ENCODE measurements around the gene NAALADL2.
"Not testable (repeated sequence)": the region's sequence is repeated elsewhere in the genome, so short reads cannot be mapped to it uniquely, and the experiment has no call there.

Gene NAALADL2

DNA sequence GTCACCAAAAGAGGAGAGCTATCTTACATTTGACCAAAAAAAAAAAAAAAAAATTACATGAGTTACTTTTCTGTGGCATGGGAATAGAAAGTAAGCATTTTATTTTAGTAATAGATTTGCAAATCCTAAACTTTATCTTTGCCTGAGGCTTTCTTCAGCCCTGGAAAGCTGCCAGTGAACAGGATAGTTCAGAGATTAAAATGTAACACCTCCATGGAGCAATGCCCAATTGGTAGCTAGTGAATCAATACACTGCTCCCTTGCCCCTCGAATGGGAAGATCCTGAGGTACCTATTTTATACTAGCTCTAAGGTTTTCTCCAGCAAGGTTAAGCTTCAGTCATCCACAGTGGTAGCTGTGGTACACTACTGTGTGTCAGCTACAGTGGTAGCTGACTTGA lies 867.1 kb downstream of the NAALADL2 start:
- no peak overlapping the region for H3K4me3 ChIP-seq (ENCODE audit: low read length)
- DNase-seq (ENCODE audit: low read depth, low spot score): no peak

DNA sequence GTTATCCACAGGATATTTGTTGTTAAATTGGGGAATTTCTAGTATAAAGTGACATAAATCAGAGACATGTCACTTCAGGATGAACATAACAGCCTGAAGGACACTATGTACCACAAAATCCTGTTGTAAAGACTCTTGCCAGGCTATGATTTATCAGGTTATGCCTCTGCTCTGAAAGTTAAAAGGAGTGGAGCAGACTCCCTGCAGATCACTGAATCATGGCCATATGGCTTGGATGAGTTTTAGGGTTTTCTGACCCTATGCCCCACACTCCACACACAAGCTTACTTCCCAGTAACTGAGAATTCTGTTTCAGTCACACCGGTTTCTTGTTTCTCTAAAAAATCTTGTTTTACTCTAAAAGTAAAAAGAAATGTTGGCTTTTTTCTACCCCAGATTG lies 869.4 kb downstream of the NAALADL2 start:
- DNase-seq (ENCODE audit: low read depth, low spot score): no peak
- H3K4me3 ChIP-seq (ENCODE audit: low read length): no peak overlapping the region

DNA sequence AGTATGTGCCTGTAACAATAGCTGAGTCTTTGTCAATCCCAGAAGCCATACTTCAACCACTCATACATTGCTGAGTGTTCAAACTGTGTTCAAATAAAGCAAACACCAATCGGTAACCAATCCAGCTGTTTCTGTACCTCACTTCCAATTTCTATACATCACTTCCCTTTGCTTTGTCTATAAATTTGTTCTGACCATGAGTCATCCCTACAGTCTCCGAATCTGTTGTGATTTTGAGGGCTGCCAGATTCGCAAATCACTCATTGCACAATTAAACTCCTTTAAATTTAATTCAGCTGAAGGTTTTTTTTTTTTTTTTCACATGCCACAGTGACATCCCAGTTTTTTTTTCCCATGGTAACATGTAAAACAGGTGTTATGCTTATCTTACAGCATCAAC lies 870.3 kb downstream of the NAALADL2 start:
- no peak overlapping the region for H3K4me3 ChIP-seq (ENCODE audit: low read length)
- DNase-seq (ENCODE audit: low read depth, low spot score): no peak

DNA sequence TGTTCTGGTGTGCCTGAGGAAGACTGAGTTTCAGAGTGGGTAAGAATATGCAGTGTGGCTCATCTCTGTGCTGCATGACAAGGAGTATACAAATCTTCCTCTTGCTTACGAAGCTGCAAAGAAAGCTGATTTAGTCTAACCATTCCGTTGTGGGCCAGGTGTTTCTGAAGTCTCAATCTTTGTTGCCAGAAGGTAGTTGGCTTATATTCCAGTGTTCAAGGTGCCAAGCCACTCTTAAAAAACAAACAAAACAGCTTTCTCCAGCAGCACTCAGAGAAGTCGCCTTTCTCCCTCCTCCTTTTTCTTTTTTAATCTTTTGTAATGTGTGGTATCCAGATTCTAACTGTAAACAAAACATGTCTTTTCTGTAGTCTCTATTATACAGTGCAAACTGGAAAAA lies 872.4 kb downstream of the NAALADL2 start:
- DNase-seq (ENCODE audit: low read depth, low spot score): no peak
- no peak overlapping the region for H3K4me3 ChIP-seq (ENCODE audit: low read length)

DNA sequence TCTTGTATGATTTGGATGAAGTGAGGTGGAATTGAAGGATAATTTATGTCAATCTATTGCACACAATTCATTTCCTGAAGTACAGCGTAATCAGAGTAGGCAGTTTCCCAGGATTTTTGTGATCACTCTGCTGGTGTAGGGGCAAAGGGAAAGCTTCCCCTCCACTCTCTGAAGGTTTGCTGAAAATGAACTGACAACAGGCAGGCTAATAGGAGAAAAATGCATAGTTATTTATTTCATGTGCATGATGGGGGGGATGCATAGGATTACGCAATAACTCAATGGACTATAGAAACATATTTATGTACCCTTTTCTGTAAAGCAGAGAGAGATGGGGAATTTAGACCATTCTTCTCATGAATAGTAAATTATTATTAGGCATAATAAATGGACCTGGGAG lies 872.9 kb downstream of the NAALADL2 start:
- no peak for DNase-seq (ENCODE audit: low read depth, low spot score)
- no peak overlapping the region for H3K4me3 ChIP-seq (ENCODE audit: low read length)

DNA sequence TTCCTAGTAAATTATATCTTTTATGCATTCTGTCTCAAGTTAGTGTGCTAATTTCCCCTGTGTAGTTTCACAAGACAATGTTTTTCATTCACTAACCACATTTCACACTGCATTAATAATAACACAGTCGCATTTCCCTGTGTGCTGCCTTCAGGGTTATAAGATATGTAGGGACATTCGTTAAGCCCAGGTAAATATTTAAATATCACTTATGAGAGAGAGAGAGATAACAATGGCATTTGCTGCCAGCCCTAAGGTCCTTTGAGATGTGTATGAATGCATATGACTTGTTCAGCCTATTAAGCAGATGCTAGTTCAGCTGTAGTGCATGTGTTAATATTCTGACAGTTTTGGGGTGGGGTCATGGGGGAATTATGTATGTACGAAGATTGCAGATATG lies 876.7 kb downstream of the NAALADL2 start:
- DNase-seq (ENCODE audit: low read depth, low spot score): no peak
- no peak overlapping the region for H3K4me3 ChIP-seq (ENCODE audit: low read length)

DNA sequence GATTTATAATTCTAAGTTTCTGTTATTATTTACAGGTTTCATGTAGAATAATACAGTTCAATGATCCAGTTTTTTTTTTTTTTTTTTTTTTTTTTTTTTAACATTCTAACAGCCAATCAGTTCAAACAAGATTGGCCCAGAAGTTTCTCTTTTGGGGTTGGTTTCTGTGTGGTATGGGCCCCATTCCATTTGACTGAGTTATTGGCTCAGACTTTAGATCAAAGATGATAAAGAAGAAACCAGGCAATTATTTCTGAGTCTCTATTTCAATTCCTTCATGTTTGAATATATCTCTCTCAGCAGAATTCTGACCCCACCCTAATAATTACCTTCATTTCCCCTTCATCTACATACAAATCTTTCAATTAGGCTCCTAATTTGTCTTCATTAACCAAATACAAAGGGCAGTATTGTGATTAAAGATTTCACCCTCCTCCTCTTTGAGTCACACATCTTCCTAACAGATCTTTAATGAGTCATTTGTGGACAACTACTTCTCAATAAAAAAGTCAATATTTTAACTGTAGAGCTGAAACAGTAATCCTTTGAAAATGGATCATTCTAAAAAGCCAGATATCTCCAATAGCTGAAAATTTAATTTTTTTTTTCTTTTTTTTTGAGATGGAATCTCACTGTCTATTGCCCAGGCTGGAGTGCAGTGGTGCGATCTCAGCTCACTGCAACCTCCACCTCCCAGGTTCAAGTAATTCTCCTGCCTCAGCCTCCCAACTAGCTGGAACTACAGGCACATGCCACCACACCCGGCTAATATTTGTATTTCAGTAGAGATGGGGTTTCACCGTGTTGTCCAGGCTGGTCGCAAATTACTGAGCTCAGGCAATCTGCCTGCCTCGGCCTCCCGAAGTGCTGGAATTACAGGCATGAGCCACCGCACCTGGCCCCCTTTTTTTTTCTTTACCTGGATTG lies 878.8 kb downstream of the NAALADL2 start:
- no peak for DNase-seq (ENCODE audit: low read depth, low spot score)
- H3K4me3 ChIP-seq (ENCODE audit: low read length): no peak overlapping the region

DNA sequence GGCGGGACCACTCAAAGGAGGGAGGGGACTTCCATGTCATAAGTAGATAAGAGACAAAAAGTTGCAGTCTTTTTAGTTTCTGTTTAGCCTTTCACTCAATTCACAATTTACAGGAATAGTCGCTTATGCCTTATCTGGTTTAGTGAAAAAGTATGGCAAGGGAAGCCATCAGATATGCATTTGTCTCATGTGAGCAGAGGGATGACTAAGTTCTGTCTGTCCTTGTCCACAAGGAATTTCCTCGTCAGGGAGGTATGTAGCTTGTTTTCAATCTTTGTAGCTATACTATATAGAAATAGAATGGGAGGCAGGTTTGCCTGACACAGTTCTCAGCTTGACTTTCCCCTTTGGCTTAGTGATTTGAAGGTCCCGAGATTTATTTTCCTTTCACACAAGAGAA lies 882.8 kb downstream of the NAALADL2 start:
- no peak overlapping the region for H3K4me3 ChIP-seq (ENCODE audit: low read length)
- DNase-seq (ENCODE audit: low read depth, low spot score): no peak

DNA sequence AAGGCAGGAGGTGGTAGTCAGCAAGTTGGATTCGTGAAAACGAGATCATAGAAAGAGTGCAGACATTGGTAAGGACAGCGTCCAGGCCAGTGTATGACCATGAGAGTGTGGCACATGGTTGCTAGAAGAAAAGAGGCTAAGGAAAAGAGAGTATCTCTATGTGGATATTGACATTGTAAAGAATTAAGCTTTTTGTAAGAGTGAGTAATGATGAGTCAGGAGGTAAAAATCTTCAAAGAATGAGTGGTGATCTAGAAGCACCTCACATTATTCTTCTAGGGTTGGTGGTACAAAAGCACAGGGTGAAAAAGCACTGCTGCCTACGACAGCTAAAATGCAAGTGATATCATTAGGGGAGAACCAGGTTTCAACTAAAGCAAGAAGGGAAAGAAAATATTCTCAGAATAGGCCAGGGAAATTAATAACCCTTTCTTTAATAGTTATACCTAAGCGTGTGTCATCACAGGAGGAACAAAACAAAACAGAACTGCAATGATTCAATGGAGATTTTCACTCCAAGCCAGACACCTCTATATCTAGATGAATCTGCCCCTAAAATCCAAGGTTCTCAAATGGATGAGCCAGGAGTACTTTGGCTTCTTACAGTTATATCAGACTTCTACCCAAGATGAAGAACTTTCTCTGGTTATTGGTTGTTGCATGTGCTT lies 884.7 kb downstream of the NAALADL2 start:
- no peak for DNase-seq (ENCODE audit: low read depth, low spot score)
- no peak overlapping the region for H3K4me3 ChIP-seq (ENCODE audit: low read length)

DNA sequence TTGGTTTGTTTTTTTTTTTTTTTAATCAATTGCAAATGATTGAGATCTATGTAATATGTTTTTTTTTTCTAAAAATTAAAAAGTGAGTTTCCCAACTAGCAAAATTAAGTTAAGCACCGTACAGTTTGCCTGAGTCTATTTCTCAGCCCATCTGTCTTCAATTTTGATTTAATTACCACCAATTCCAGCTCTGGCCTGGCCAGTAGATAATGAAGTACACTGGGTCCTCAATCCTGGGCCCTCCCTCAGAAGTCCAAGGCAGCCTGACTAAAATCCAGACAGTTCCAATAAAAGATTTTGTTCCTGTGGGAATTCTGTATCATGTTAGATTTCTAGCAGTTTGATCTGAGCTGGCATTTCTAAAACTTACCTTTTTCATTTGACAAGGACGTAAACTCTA lies 887.2 kb downstream of the NAALADL2 start:
- DNase-seq (ENCODE audit: low read depth, low spot score): no peak
- H3K4me3 ChIP-seq (ENCODE audit: low read length): no peak overlapping the region

DNA sequence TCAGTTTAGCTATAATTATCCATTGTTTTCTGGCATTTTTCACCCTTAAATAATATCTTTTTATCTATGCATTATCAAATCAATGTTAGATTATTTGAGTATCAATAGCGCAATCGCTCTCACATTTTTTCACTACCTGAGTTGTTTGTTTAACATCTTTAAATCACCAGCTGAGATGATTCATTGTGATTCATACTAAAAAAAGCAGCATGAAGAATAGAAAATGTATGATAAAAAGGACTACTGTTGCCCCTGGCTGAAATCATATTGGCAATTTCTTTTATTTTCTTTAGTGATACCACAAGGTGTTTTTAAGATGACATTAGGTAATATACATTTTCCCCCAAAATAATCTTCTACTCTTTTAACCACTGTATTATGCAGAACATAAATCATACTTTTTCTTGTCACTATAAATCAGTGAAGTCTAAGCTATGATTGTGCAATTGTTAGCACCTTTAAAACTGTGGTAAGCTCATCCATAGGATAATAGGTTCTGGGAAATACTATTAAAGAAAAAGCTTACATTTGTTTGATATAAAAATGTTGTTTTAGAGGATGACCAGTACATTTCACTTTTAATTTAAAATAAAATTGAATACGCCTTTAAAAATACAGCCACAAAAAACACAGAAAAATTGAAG lies 889.1 kb downstream of the NAALADL2 start:
- H3K4me3 ChIP-seq (ENCODE audit: low read length): no peak overlapping the region
- no peak for DNase-seq (ENCODE audit: low read depth, low spot score)

DNA sequence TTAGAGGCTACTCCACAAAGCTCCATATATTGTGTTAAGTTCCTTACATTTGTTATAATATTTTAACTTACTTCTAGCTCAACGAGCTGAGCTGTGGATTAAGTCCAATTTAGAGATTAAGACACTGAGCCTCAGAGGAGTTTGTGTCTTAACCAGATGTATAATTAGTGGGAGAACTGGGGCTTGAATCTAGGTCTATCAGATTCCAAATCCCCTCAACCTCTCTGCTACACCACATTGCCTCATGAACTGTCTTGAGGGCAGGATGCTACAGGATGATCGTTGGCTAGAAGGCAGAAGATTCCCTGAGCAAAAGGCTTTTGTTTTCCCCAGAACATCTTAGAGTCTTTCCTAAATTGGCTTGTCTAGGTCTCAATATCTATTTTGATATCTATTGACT lies 890.8 kb downstream of the NAALADL2 start:
- no peak for DNase-seq (ENCODE audit: low read depth, low spot score)
- no peak overlapping the region for H3K4me3 ChIP-seq (ENCODE audit: low read length)

DNA sequence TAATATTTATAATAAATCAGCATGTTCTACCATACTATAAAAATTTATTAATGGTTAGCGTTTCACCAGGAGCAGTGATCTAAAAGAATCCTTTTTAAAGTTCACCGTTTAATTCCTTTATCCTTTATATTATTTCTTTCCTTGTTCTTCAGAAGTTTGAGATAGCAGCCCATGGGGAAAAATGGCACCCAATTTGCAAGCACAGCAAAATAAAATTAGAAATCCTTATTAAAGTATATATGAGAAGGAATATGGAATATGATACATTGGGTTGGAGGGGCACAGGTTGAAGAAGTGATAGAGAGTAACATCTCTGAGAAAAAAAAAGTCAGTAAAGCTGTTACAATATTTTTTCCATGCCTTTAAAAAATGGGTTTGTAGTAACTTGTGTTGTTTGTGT lies 892.0 kb downstream of the NAALADL2 start:
- no peak for DNase-seq (ENCODE audit: low read depth, low spot score)

DNA sequence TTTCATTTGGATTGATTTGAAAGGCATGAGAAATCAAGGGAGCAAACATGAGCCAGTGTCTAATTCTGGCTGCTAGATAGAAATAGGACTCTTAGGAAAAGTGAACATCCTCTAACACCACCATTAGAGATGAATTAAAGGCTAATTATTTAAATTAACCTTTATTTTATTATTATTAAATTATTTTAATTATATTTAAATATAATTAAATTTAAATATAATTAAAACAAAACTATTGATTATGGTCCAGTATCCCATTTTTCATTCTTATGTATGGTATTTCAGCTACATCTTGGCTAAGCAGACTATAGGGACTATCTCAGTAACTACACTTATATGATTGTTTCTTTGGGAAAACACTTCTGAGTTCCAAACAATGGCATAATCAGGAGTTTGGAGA lies 904.8 kb downstream of the NAALADL2 start:
- DNase-seq (ENCODE audit: low read depth, low spot score): no peak
- no peak overlapping the region for H3K4me3 ChIP-seq (ENCODE audit: low read length)

More for the DNA sequence above, 892.0 kb downstream of the NAALADL2 start:
- no peak overlapping the region for H3K4me3 ChIP-seq (ENCODE audit: low read length)

DNA sequence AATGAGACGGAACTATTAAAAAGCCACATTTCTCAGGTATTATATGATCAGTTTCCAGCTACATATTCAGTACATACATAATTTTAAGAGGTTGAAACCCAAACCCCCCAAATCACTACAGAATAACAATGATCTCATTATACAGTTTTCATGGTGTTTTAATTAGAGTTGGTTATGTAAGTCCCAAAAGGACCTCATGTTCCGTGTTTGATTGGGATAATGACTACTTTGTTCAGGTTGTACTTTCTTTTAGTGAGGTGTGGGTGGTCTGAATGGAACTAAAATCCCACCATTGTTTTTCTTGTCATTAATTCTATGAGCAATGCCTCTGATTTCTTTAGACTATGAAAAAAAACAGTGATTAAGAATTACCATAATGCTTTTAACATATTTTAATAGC lies 905.6 kb downstream of the NAALADL2 start:
- no peak overlapping the region for H3K4me3 ChIP-seq (ENCODE audit: low read length)
- DNase-seq (ENCODE audit: low read depth, low spot score): no peak

DNA sequence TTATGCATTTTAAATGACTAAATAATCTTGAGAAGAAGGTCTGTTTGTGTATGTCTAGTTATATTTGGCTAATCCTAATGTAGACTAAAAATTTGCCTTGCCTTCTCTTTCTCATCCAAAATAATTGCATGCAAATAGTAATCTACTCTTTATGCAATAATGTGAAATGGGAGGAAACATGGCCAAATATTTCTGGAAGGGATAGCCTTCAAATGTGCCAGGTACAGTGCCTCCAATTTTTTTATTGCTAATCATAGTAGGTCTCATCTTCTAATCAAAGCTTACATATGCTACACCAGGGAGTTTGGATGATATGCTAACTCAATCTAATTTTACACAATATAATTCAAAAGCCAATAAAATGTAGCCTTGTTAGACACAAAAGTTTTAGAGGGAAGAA lies 911.3 kb downstream of the NAALADL2 start:
- H3K4me3 ChIP-seq (ENCODE audit: low read length): no peak overlapping the region
- DNase-seq (ENCODE audit: low read depth, low spot score): no peak

DNA sequence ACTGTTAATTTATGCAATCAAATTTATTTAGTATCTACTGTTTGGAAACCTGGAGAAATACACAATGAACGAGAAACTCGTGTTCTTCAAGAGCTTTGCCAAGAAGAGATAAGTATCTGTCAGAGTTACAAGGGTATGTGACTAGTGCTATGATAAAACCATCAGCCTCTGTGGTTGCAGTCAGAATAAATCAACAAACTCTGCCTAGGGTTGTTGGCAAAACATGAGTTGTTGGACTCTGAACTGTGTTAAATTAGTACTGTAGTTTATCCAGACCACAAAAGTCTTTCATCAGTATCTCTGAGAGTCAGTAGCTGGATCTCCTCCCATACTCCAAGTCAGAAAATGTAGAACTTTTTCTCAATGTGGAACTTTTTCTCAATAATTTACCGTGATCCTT lies 918.4 kb downstream of the NAALADL2 start:
- no peak for DNase-seq (ENCODE audit: low read depth, low spot score)
- H3K4me3 ChIP-seq (ENCODE audit: low read length): no peak overlapping the region

DNA sequence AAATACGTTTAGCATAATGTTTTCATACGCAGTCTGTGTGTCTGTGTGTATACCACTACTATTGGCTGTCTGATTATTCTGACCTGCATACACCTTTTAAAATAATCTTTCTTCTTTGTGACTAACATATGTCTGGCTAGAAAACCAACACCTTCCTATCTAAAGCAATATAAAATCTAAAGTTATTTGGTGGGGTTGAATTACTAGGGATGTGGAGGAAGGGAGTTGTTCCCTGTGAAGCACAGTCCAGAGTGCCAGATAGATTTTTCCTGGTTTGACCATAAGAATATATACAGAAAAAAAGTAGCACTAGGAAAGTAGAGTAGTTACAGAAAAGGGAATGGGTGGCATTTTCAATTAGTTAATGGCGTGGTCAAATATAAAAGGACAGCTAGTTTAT lies 918.8 kb downstream of the NAALADL2 start:
- DNase-seq (ENCODE audit: low read depth, low spot score): no peak
- no peak overlapping the region for H3K4me3 ChIP-seq (ENCODE audit: low read length)

DNA sequence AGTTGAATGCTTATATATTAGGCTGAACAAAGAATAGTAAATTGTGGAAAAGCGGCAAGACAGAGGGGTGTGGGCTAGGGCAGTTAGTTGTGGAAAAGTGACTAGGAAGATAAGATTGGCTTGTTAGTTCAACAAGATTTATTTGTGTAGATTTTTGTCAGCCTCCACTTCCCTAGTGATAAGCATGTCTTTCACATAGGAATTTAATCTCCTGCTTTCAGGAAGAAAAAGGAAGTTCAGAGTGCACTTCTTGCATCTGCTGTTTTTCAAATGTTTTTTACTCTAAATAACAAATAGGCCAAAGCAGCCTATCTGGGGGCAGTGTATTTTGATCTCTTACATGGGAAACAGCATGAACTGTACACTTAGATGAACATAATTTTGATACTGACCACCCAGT lies 919.9 kb downstream of the NAALADL2 start:
- DNase-seq (ENCODE audit: low read depth, low spot score): no peak
- H3K4me3 ChIP-seq (ENCODE audit: low read length): no peak overlapping the region

DNA sequence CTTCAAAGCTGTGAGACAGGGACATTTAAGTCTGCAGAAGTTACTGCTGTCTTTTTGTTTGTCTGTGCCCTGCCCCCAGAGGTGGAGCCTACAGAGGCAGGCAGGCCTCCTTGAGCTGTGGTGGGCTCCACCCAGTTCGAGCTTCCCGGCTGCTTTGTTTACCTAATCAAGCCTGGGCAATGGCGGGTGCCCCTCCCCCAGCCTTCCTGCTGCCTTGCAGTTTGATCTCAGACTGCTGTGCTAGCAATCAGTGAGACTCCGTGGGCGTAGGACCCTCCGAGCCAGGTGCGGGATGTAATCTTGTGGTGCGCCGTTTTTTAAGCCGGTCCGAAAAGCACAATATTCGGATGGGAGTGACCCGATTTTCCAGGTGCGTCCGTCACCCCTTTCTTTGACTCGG lies 928.0 kb downstream of the NAALADL2 start:
- DNase-seq (ENCODE audit: low read depth, low spot score): not testable (repeated sequence)

More for the DNA sequence above, 928.0 kb downstream of the NAALADL2 start:
- not testable (repeated sequence) for H3K4me3 ChIP-seq (ENCODE audit: low read length)
